Endothelial cell of umbilical vein (primary cell): ENCODE measurements around the gene TBC1D13. TPM values are rescaled to one million over a fixed set of nuclear protein-coding genes. Genes with fewer than 3 reads are reported as not detected.
A peak's percentile ranks its signal among the peaks of the same experiment; 100 is the strongest.

Experiments
- BruUV-seq: library from RNA; stranded (reverse); fragments of 400-500 nt; replicated peaks from 2 replicates; lab custom pipeline; 2021; lab: Mats Ljungman, UMichigan
- CTCF ChIA-PET: fragments of 300-600, 350-600 bp; sonication (Branson Sonifier 250); formaldehyde crosslinking; loops from one replicate; lab custom pipeline; 2021; ENCODE audit warnings: antibody characterized with exemption, inconsistent platforms; lab: Charles Lee
- POLR2A ChIA-PET: fragments of 300-600, 350-600 bp; sonication (Branson Sonifier 250); formaldehyde crosslinking; loops from one replicate; lab custom pipeline; 2021; ENCODE audit warnings: antibody characterized with exemption, inconsistent platforms; lab: Charles Lee
- DNase-seq: peaks from one replicate; pipeline ENCODE4 v3.0.0-alpha.2; 2011; ENCODE audit warnings: low read depth, low spot score
- FAIRE-seq: peaks from 2 replicates; lab custom pipeline; 2011; peaks lifted over from hg19 to GRCh38; lab: Jason Lieb, UNC
- H2AFZ ChIP-seq: 2 replicates; pipeline ENCODE4 v1.6.0; 2012; ENCODE audit warnings: low read depth, low read length, control low read depth, inconsistent platforms
- H3K27ac ChIP-seq: 2 replicates; pipeline ENCODE4 v1.5.1; 2011; ENCODE audit warnings: low read depth, mild to moderate bottlenecking, control low read depth, low read length, moderate library complexity; ENCODE audit not compliant: insufficient read depth
- H3K27me3 ChIP-seq, 2 experiments: 2 replicates each; pipeline versions ENCODE4 v1.6.0 to v1.6.1; 2011; ENCODE audit warnings: low read length in 2 of 2, mixed read lengths in 1 of 2; ENCODE audit not compliant: control insufficient read depth in 2 of 2, insufficient read depth in 2 of 2
- H3K36me3 ChIP-seq, 2 experiments: 2 replicates in 1 of 2; 3 replicates in 1 of 2; pipeline ENCODE4 v1.5.1; 2011; ENCODE audit warnings: low read length in 2 of 2, mild to moderate bottlenecking in 1 of 2, moderate library complexity in 1 of 2; ENCODE audit not compliant: control insufficient read depth in 2 of 2, insufficient read depth in 2 of 2; ENCODE audit errors: extremely low read depth in 1 of 2
- H3K4me1 ChIP-seq: 3 replicates; pipeline ENCODE4 v1.5.1; 2011; ENCODE audit warnings: mild to moderate bottlenecking, low read length; ENCODE audit not compliant: control insufficient read depth, insufficient read depth; ENCODE audit errors: extremely low read depth
- H3K4me2 ChIP-seq: 2 replicates; pipeline ENCODE4 v1.6.1; 2011; ENCODE audit warnings: low read length, control low read depth, mixed read lengths; ENCODE audit not compliant: insufficient read depth
- H3K4me3 ChIP-seq, 3 experiments: fragments of 200-600 bp in 1 of 3; sonication (generic), shearing (Covaris generic) in 1 of 3; replicated peaks in 1 of 3; 2 replicates each; pipeline ENCODE4 v1.5.1; 2011 to 2016; ENCODE audit warnings: control low read depth in 3 of 3, low read length in 3 of 3, mild to moderate bottlenecking in 2 of 3, inconsistent platforms in 1 of 3, low read depth in 1 of 3, moderate library complexity in 1 of 3; ENCODE audit not compliant: insufficient read depth in 1 of 3
- H3K79me2 ChIP-seq: 2 replicates; pipeline ENCODE4 v1.6.0; 2012; ENCODE audit warnings: low read length, inconsistent platforms; ENCODE audit not compliant: control insufficient read depth, insufficient read depth
- H3K9ac ChIP-seq: replicated peaks from 2 replicates; pipeline ENCODE3; 2011; ENCODE audit warnings: low read length, control low read depth; ENCODE audit not compliant: insufficient read depth; ENCODE audit errors: extremely low read depth
- H3K9me1 ChIP-seq: replicated peaks from 3 replicates; pipeline ENCODE4 v1.6.0; 2011; ENCODE audit warnings: mild to moderate bottlenecking, low read length; ENCODE audit not compliant: control insufficient read depth, insufficient read depth; ENCODE audit errors: extremely low read depth
- H3K9me3 ChIP-seq: replicated peaks from 2 replicates; pipeline ENCODE4 v1.5.1; 2012; ENCODE audit warnings: low read length, inconsistent platforms; ENCODE audit not compliant: control insufficient read depth, insufficient read depth
- H4K20me1 ChIP-seq: replicated peaks from 2 replicates; pipeline ENCODE3; 2011; ENCODE audit warnings: mild to moderate bottlenecking, low read length; ENCODE audit not compliant: control insufficient read depth, insufficient read depth; ENCODE audit errors: extremely low read depth
- CTCF ChIP-seq, 2 donors: IDR thresholded peaks; 1 replicate in 1 of 2; 2 replicates in 1 of 2; pipeline ENCODE4 v1.5.1; 2011; ENCODE audit warnings: low read length in 2 of 2, mild to moderate bottlenecking in 2 of 2, moderate library complexity in 2 of 2, control low read depth in 1 of 2, inconsistent platforms in 1 of 2, low read depth in 1 of 2; ENCODE audit not compliant: insufficient read depth in 1 of 2; ENCODE audit errors: extremely low read depth in 1 of 2
- EZH2 ChIP-seq: IDR thresholded peaks from 2 replicates; pipeline ENCODE4 v1.6.1; 2012; ENCODE audit warnings: borderline replicate concordance, low read depth, mild to moderate bottlenecking, moderate library complexity, low read length, inconsistent platforms; ENCODE audit not compliant: severe bottlenecking
- GATA2 ChIP-seq: IDR thresholded peaks from 2 replicates; pipeline ENCODE4 v1.7.0; 2011; ENCODE audit warnings: low read depth, mild to moderate bottlenecking, moderate library complexity, mixed read lengths, low read length; ENCODE audit not compliant: insufficient read length, insufficient read depth
- JUN ChIP-seq: IDR thresholded peaks from 2 replicates; pipeline ENCODE4 v1.6.1; 2011; ENCODE audit warnings: borderline replicate concordance, low read depth; ENCODE audit not compliant: insufficient read length, insufficient read depth
- MYC ChIP-seq: IDR thresholded peaks from one replicate; pipeline ENCODE4 v1.6.1; 2011; ENCODE audit warnings: mild to moderate bottlenecking, low read depth, low read length
- POLR2A ChIP-seq: IDR thresholded peaks from 2 replicates; pipeline ENCODE4 v1.6.1; 2012; ENCODE audit warnings: low read depth, mild to moderate bottlenecking, control low read depth, low read length
- POLR2AphosphoS5 ChIP-seq: IDR thresholded peaks from 2 replicates; pipeline ENCODE4 v1.6.1; 2012; ENCODE audit warnings: low read depth, mild to moderate bottlenecking, control low read depth, low read length, moderate library complexity; ENCODE audit not compliant: insufficient read depth
- dilution Hi-C: fragments of 300-500 bp; cut with MboI; formaldehyde crosslinking; loops from one replicate; pipeline ENCODE4 v1.15.0; 2019; ENCODE audit warnings: low sequenced_read_pairs; ENCODE audit not compliant: extremely low pct_ligation_motif_present
- intact Hi-C: fragments of 100-400 bp; cut with micrococcal nuclease; formaldehyde crosslinking; loops from one replicate; pipeline ENCODE4 v1.10.0; 2022
- polyA plus RNA-seq, 4 experiments: library from polyadenylated mRNA; depleted of rRNA in 3 of 4; stranded (reverse) in 3 of 4; unstranded in 1 of 4; fragments of >200 nt; gene quantifications; 2 replicates each; pipeline versions ENCODE4 v1.2.1 to v1.2.3, GENCODE V29; 2011 to 2012; ENCODE audit warnings: missing spikeins in 1 of 4
- total RNA-seq: library from RNA; stranded (reverse); gene quantifications from 2 replicates; pipeline ENCODE4 v1.2.3, GENCODE V29; 2021
- TF ChIP-seq, protein P1 (sequence below): IDR thresholded peaks from 2 replicates; pipeline ENCODE4 v1.6.1; 2011; ENCODE audit not compliant: insufficient read depth, insufficient read length

TBC1D13 gene
- total and polyA plus RNA-seq, 2 donors (not counting 3 experiments of a cell fraction or from before 2014, with no cell fraction given) = 35.1 to 41.9 TPM

DNA sequence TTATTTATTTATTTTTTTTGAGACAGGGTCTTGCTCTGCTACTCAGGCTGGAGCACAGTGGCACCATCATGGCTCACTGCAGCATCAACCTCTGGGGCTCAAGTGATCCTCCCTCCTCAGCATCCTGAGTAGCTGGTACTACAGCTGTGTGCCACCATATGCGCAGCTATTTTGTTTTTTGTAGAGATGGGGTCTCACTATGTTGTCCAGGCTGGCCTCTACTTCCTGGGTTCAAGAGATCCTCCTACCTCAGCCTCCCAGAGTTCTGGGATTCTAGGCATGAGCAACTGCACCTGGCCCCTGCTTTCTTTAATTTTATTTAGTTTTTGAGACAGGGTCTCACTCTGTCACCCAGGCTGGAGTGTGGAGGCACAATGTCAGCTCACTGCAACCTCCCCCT lies 43.6 kb upstream of the TBC1D13 start:
- no peaks in the 10 kb centered on the region for H3K9me3 ChIP-seq
- intact Hi-C loops (no loop called here), dilution Hi-C loops (no loop called here)
- no peaks in the 10 kb centered on the region for H3K9me1 ChIP-seq
- CTCF ChIA-PET = interaction anchor here (1.5 kb wide), 1 partner anchor 10 kb away, joined by 5 read pairs; no protein-coding TSS in a partner anchor
- H3K9ac ChIP-seq = no peak overlapping the region
- H3K36me3 ChIP-seq = peaks cover 0 to 5% of the 10 kb centered on the region in 2 experiments
- H4K20me1 ChIP-seq = no peaks in the 10 kb centered on the region
- FAIRE-seq (peak; percentile 15), DNase-seq (no peak)
- no peak overlapping the region for H2AFZ ChIP-seq
- H3K79me2 ChIP-seq = no peaks in the 10 kb centered on the region
- H3K4me1 ChIP-seq = no peaks in the 10 kb centered on the region
- no TSS peak for BruUV-seq
- no peak overlapping the region for H3K27ac ChIP-seq
- TF ChIP-seq EZH2 (no peak), CTCF (IDR thresholded peaks at IDR 0.05; ENCODE audit: extremely low read depth in 1 of 2, insufficient read depth in 1 of 2, low read depth in 1 of 2, low read length in 2 of 2) (no peak), MYC (no peak), GATA2 (no peak), JUN (no peak), POLR2A (no peak), POLR2AphosphoS5 (no peak)
- TF ChIP-seq, protein P1, sequence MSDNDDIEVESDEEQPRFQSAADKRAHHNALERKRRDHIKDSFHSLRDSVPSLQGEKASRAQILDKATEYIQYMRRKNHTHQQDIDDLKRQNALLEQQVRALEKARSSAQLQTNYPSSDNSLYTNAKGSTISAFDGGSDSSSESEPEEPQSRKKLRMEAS = no peak
- H3K4me3 ChIP-seq = no peak overlapping the region
- no peak overlapping the region for H3K4me2 ChIP-seq
- POLR2A ChIA-PET = no interaction called here
- no peaks in the 10 kb centered on the region for H3K27me3 ChIP-seq
